NCI-H2081 treated with DMSO at 0.1 percent for 48 hours (cell line): ENCODE results near the gene TRAPPC3L.

ENCODE experiments used
- DNase-seq: peaks from one replicate; lab custom pipeline; 2025; lab: John Stamatoyannopoulos, UW

TRAPPC3L gene

DNA sequence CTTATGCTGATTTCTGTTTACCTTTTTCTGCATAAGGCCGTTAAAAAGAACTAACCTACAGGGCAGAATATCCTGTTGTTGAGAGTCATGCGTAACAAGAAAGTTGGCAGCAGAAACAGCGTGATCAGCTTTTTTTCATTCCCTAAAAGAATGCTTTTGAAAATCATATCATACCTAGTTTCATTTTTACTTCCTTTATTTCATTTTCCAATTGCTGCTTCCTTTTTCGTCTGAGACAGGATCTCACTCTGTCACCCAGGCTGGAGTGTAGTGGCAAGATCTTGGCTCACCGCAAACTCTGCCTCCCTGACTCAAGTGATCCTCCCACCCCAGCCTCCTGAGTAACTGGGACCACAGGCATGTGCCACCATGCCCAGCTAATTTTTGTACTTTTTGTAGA is 80.2 kb downstream of the TRAPPC3L start:
- DNase-seq, result no peak

DNA sequence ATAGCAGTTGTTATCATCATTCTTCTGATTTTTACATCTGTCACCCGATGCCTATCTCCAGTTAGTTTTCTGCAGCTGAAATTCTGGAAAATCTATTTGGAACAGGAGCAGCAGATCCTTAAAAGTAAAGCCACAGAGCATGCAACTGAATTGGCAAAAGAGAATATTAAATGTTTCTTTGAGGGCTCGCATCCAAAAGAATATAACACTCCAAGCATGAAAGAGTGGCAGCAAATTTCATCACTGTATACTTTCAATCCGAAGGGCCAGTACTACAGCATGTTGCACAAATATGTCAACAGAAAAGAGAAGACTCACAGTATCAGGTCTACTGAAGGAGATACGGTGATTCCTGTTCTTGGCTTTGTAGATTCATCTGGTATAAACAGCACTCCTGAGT is 82.2 kb downstream of the TRAPPC3L start:
- DNase-seq, result no peak

DNA sequence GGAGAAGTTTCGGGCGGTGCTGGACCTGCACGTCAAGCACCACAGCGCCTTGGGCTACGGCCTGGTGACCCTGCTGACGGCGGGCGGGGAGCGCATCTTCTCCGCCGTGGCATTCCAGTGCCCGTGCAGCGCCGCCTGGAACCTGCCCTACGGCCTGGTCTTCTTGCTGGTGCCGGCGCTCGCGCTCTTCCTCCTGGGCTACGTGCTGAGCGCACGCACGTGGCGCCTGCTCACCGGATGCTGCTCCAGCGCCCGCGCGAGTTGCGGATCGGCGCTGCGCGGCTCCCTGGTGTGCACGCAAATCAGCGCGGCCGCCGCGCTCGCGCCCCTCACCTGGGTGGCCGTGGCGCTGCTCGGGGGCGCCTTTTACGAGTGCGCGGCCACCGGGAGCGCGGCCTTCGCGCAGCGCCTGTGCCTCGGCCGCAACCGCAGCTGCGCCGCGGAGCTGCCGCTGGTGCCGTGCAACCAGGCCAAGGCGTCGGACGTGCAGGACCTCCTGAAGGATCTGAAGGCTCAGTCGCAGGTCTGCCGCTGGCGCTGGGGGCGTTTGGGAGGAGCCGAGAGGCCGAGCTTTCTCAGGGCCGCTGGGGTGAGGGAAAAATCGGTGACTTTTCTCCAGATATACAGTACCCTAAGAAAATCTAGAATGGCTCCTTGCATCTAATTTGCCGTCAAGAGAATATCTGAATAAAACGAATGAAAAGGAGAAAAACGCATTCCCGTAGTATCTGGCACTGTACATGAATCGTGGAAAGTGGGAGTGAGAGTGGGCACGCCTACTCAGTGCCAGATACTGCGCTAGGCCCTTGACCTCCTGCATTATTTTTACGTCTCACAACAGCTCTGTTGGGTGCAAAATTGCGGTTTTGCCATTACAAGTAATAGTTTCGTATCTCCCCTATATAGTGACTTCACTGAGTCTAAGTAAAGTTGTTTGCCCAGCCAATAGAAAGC is 83.3 kb downstream of the TRAPPC3L start:
- no peak for DNase-seq

DNA sequence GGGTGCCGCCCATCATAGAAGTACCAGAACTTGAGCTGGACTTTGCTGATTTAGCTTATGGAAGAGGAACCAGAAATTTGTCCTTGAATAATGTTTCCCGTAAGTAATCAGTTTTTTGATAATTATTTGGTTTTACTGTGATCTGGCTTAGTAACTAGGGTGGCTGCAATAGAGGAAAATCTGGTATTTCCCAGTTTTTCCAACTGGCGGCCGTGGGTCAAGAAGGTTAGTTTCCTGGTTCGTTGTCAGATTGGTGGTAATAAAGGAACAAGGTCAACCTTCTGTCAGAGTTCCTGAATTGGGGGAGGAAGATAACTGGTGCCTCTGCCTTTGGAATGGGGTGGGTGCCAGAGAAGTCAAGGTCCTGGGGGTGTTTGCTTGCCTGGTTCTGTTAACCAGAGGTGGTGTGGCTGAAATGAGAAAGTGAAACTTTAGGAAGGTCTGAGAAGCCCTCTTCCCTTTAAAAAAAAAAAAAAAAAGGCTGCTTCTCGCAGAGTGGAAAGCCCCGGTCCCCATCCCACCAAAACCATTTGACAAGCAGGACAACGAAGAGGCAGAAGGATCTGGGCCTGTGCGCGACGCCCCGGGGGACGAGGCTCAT is 84.1 kb downstream of the TRAPPC3L start, which contains the start of gene CALHM6:
Gene CALHM6 (plus strand): TSS at position 45 of the 601 bp plus-strand sequence. CDS start 555 bp downstream, at position 600.
- no peak for DNase-seq

DNA sequence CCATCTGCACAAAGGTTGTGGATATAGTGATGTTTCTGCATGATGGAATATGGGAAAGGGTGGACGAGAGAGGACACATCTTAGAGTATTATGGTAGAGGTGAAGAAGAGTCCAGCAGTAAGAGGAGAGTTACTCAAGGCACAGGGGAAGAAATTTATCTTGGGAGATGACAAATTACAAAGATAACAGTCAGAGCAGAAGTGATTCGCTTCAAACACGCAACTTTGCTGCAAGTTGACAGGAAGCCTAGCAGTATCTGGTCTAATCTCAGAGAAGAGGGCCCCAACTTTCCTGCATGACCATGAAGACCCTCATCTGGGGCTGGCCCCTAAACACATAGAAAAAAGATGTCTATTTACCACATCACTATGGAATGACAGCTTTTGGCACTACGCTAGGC is 85.6 kb downstream of the TRAPPC3L start:
- no peak for DNase-seq

DNA sequence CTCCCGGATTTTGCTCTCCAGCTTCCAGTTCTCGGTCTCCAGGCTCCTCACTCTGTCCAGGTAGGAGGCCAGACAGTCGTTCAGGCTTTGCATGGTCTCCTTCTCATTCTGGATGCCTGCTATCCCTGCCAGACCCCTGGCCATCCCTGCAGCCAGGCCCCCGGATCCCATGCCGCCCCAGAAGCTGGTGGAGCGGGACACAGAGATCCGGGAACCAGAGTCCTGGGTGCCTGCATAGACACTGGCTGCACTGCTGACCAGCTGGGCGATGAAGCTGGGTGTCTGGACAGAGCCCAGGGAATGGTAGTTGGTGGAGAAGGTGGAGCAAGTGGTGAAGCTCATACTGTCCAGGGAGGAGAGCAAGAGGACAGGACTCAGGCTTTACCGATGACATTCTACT is 87.2 kb downstream of the TRAPPC3L start:
- no peak for DNase-seq

DNA sequence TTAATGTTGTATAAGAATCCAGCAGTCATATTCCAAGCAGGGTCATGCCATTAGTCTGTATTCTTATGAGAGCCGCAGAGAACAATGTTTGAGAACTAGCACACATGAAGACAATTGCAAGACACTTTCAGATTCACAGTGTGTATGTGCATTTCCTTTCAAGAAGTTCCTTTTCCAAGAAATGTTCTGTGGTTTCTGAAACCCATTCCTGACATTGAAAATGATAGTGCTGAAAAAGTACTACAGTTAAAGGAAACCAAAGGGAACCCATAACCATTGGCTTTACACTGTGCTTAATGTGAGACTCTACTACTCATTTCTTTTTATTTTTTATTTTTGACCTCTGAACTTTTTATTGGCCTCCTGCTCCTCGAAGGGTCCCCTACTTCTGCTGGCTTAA is 88.6 kb downstream of the TRAPPC3L start:
- no peak for DNase-seq

DNA sequence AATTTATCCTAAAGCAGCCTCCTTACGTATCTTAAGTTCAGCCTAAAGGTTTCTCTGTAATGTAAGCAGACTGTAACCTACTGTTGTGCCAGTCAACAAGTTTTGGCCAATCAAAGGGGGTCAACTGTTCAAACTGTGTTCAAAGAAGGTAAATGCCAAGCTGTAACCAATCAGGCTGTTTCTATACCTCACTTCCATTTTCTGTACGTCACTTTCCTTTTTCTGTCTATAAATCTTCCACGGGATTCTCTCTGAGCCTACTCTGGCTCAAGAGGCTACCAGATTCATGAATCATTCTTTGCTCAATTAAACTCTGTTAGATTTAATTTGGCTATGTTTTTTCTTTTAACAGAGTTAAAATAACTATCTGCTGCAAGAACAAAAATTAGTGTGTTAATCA is 89.4 kb downstream of the TRAPPC3L start:
- no peak for DNase-seq

DNA sequence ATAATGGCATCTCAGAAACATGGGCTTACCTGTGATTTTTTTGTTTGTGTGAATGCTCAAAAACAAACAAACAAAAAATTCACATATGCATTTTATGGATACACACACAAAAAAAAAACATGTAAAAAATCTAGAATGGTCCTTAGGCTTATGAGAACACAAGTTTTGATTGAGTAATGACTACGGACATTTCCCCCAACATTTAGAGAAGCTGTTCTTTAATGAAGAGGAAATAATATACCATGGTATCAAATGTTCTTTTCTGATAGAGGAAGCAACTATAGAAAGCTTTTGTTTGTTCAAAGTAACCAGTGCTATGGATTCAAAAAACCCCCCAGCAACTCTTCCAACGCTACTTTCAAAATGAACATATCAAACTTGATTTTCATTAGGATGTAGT is 93.0 kb downstream of the TRAPPC3L start:
- DNase-seq, result no peak

DNA sequence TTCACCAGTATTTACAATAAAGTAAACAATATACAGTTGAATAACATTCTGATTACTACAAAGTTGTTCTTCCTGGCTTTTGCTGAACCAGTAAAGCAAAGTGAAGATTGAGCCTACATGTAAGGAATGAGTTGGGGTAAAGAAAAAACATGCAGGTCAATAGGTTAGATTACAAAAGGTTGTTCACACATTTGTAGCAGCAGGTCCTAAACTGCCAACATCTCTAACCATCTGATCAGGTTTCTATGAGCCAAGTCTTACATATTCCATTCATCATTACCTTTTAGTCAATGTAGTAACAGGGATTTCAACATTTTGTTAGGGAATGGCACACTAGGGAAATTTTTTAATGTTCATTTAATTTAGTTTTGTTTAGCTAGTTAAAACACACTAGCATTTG is 93.6 kb downstream of the TRAPPC3L start:
- DNase-seq, result no peak

DNA sequence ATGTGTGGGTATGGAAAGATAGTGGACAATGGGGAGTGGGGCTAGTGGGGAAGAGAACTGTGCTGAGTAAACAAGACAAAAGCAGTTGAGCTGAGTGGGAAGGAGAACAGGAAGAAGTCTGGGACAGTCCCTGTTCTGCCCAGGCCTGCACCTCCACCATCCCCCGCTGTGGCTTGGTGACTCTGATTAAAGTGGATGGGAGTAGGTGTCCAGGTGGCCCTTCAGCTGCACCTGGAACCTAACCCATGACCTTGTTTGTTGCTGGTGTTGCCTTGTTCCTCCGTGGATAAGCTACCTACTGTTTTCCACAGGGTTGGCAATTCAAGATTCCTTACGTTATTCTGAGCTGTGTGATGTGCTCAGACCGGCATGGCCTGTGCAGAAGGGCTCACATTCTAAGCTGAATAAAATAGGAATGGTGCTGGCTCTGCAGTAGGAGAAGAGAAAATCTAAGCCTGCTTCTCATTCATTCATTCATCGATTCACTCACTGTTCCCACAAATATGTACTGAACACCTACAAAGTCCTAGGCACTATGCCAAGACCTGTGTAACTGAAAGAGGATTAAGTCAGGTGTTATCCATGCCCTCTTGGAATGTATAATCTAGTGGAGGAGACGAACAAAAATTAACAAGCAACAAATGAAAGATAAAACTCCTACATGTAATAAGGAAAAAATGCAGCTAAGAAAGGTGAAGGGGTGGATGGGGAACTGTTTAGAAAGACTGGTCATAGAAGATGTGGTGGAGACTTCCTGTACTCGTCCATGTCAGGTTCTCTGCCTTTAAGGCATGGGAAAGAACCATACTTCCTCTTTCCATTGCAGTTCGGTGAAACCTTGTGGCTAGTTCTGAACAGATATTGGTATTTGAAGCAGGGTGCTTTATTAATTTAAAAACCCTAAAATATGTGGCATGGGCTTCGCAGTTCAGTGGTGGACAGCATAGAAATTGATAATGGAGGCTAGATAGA is 94.4 kb downstream of the TRAPPC3L start:
- no peak for DNase-seq

DNA sequence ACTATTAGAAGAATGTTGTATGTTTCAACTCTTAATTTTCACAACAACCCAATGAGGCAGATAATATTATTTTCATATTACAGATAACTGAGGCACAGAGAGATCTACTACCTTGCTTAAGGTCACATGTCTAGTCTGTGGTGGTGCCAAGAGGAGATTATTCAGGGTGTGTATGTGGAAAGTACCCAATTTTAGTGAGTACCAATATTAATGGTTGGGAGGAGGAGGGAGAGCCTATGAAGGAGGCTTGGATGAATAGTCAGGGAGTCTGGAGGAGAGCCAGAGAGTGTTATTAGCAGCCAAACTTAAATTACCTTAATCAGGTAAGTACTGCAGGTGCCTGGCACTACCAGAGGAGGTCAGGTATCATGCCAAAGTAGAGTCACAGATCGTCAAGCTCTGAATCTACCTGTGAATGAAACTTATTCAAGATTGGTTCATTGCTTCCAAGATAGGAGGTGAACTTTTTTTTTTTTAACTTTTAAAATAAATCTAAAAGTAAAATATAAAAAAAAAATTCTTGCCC is 95.2 kb downstream of the TRAPPC3L start:
- DNase-seq, result no peak

DNA sequence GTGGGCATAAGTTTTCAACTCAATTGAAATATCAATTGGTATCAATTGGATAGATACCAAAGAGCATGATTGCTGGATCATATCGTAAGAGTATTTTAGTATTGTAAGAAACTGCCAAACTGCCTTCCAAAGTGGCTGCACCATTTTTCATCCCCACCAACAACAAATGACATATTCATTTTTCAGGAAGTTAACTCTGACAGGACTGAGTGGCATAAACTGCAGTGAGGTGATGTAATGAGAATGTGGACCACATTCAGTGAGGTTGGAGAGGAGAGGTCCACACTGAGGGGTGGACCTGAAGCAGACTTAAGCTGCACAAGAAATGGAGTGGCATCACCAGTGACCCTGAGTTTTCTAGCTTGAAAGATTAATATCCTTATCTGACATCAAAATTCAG is 95.9 kb downstream of the TRAPPC3L start:
- DNase-seq, result no peak

DNA sequence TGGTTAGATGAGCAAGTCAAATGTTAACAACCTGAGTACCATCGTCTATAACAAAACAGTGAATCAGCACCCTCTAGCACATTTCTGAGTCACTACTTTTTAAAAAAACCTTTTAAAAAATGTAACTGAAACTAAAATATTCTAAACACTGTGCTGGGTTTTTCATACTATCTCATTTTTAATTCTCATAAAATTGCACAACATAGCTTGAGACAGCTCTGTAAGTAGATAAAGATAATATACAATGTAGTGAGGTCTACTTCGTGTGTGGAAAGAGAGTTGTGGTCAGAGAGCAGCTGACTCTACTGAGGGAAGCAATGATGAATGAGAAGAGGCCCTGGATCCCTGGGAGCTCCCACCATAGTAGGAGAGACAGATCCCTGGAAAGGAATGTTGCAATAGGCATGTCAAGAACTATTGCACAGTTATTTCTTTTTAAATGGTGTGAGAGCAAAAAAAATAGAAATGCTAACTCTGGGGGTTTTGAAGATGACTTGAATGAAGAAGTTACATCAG is 97.9 kb downstream of the TRAPPC3L start:
- no peak for DNase-seq

DNA sequence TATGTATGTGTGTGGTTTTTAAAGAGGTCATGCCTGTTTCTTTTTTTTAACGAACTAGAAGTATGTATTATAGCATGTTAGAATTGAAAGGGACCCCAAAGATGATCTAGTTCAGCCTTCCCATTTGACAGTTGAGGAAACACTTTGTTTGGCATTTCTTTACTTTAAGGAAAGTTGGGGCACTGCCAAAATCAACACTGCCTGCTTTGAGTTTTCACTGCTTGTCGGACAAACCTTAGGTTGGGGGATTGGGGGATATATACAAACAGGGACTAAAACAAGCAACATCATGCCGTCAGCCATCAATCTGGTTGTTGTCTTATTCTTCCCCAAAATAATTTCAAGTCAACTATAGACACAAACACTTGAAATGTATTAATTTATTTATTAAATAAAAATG is 98.4 kb downstream of the TRAPPC3L start:
- DNase-seq, result no peak

DNA sequence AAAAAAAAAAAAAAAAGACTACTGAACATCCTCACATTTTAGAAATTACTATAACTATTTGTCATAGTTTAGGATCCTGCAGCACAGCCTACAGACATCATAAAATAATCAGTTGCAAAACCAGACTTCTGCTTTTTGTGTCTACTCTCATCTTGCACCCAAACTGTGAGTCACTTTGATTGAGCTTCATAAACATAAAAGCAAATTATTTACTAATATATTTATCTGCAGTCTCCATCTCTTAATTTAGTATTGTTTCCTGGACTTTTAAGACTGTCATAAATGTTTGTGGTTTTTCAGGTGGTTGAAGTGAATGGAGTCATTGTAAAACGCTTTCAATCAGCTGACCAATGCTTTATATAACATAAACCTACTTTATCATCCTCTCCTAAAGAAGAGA is 99.1 kb downstream of the TRAPPC3L start:
- DNase-seq, result no peak

DNA sequence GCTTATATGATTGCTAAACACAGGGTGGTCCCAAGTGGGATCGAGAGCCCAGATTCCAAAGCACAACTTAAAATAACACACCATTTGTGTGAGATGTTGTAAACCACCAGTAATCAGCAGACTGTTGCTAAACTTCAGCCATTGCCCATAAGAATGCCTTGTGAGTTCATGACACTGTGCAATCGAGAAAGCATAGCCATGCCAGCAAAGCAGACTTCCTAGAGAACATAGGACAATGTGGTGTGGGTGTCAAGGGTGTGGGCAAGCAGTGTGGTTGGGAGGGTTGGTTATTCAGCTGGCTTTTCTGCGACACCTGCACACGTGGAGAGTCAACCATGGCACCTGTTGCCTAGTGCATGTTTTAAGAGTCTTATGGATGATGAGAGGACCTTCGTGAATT is 100.4 kb downstream of the TRAPPC3L start:
- DNase-seq, result no peak
